HG03066 (cell line): ENCODE data around the gene SYT3.
A peak's percentile ranks its signal among the peaks of the same experiment; 100 is the strongest.

ENCODE experiments used
- ATAC-seq: cut with Tn5 transposase; IDR thresholded peaks from one replicate; pipeline ENCODE4 v1.9.1; 2021; ENCODE audit warnings: low read depth; ENCODE audit not compliant: unreplicated experiment

SYT3 gene

DNA sequence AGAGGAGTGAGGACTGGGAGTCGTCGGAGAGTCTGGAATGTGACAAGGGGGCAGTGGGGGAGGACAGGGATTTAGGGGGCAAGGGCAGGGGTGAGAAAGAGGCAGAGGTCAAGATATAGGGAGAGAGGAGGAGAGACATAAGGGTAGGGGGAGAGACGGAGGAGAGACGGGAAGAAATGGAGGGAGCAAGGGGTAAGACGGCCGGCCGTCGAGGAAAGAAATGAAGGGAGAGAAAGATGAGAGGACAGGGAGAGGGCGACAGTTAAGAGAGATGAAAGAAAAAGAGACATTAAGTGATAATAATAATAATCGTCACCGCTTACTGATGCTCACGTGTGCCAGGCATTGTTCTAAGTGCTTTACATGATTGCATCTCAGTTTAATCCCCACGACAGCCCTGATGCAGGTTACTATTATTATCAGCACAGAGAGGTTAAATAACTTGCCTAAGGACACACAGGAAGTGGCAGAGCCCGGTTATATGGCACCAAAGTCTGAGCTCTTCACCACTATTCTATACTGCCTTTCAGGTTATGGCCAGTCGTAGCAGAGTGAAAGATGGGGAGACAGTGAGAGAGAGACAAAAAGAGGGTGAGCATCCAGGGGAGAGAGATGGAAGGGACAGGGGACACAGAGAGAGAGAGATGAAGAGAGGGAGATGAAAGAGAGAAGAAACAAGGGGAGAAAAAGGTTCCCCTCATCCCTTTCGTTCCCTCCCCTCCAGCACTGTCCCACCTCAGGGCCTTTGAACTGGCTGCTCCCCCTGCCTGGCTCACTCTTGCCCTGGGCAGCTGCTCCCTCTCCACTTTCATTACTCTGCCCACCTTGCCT, 23.2 kb upstream of the SYT3 start:
- ATAC-seq: no peak

DNA sequence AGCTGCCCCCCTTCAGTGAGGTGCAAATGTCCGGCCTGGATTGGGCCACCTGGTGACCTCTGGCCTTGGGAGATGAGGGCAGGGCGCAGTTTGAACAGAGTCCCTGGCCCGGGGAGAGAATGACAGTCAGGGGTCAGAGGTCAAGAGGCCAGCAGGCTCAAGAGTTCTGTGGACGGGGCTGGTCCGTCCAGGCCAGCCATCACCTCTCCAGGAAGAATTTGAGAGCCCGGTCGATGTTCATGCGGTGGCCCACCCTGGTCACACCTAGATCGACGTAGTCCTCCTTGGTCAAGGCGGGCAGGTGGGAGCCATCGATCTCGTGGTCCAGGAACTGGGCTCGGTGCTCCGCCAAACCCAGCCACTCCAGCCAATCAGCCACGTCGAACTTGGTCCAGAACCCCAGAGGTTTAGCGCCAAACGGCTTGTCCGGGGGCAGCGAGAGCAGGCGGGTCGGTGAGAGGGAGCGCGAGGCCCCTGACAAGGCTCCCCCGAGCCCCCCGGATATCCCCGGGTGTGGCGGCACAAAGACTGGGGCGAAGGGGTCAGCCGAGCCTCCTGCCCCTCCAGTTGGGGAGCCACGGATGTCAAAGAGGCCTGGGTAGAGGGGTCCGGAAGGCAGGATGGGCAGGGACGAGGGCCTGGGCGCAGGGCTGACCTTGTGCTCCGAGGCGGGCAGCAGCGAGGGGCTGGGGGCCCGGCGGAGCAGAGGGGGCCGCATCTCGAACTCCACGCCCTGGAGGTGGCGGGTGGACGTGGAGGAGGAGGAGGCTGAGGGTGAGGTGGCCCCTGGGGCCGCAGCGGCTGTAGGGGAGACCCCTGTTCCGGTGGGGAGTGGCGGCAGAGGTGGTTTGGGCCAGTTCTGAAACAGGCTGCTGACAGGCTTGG, 22.3 kb upstream of the SYT3 start:
- ATAC-seq: no peak

- no peak for ATAC-seq
Observed at GRCh38 chr19:50661023-50661422, 21.3 kb upstream of the SYT3 start.

- no peak for ATAC-seq
Observed at GRCh38 chr19:50660088-50660366, 20.3 kb upstream of the SYT3 start.

- ATAC-seq: no peak
Observed at GRCh38 chr19:50659318-50660087, 19.8 kb upstream of the SYT3 start.

GRCh38 chr19:50658441-50659317, 19.0 kb upstream of the SYT3 start:
- ATAC-seq: no peak

- ATAC-seq: peak; percentile 54
Observed at GRCh38 chr19:50657712-50658440, 18.2 kb upstream of the SYT3 start.

GRCh38 chr19:50657222-50657669, 17.6 kb upstream of the SYT3 start:
- ATAC-seq: no peak

DNA sequence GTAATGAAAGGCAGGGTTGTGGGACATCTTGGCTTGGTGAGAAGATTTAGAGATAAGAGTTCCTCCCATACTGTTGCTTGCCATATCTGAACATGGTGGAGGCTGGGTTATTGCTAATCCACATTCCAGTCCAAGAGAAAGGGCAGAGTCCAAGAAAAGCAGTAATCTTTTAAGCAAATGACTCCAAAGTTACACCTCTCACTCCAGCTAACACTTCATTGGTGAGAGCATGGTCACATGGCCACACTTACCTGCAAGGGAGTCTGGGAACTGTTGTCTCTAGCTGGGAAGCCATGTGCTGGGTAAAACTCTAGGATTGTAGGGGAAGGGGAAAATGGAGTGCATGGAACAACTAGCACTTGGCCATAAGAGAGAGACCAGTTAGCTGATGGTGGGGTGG, 15.2 kb upstream of the SYT3 start:
- ATAC-seq: no peak

DNA sequence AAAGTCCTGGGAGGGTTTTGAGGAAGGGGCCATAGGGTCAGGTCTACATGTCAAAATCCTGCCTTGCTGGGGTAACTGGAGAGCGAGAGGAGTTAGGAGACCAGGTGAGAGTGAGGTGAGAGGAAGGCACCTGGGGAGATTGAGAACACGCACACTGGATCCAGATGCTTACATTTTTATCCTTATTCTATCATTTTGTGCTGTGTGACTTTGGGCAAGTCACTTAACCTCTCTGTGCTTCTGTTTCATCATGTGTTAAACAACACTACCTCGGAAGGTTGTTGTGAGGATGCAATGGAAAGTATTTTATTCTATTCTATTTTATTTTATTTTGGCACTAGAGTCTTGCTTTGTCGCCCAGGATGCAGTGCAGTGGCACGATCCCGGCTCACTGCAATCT, 13.0 kb upstream of the SYT3 start:
- no peak for ATAC-seq

DNA sequence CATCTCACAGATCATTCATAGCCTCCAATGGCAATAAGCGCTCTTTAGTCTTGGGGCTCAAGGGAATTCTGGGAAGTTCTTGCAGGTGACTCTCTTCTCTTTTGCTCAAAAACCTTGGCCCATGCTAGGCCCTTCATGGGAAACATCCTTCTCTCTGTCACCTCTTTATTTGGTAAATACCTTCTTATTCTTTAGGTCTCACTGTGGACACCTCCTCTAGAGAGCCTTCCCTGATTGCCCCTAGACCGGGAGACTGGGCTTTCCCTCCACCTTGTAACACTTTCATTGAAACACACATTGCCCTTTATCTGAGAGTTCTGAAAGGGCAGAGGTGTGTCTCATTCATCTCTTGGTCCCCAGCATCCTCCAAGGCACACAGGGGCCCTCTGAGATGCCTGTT, 11.5 kb upstream of the SYT3 start:
- no peak for ATAC-seq

DNA sequence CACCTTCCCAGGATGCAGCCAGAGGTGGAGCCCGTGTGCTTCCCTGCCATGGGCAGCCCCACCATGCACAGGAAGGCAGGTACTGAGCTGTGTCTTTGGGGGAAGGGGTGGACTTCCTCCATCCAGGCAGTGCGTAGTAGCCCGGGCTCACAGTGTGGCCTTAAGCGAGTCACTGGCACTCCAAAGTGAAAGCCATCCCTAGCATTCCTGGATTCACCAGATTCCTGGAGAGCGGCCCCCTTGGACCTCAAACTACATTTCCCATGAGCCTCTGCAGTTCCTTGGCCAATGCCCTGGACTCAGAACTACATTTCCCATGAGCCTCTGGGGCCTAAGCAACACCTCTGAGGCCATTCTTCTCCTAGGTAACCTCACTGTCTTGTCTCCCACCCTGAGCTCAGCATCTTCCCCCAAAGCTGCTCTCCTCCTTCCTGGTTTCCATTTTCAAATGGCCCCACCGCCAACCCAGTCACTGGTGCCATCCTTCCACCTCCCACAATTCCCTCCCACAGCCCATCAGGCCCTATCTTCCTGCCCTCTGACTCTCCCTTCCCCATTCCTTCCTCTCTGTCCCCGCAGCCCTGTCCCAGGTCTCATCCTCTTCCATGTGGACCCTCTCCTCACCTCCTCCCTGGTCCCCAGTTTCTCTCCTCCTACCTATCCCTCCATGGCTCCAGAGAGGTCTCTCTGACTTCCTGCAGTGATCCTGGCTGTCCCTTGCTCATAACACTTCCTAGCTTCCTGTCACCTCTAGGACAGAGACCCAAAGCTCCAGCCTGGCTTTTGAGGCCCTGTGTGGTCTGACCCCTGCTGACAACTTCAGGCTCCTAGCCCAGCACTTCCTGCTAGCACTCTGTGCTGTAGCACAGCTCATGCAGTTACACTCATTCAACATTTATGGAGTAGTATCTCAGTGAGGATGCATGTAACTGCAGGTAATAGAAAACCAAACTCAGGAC, 10.0 kb upstream of the SYT3 start, which contains the start of gene C19orf81:
Gene C19orf81, plus strand, starts transcription at position 13 of the 959 bp plus-strand sequence. Its CDS starts 0 bp downstream, at position 13.
- ATAC-seq: no peak

DNA sequence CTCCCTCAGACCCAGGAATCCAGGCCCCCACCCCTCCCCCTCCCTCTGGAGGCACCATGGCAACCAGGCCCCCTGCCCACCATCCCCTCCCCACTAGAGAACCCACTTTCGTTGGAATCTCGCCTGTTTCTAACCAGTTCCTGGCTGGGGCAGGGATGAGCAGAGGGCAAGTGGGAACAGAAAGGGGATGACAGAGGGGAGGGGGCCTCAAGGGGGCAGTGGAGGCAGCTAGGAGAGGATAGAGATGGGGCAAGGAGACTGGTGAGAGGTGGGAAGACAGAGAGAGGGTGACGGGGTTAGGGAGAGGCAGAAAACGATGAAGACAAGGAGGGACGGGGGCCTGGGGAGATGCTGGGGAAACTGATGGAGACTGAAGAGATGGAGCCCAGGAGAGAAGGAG, 9.0 kb upstream of the SYT3 start:
- no peak for ATAC-seq

DNA sequence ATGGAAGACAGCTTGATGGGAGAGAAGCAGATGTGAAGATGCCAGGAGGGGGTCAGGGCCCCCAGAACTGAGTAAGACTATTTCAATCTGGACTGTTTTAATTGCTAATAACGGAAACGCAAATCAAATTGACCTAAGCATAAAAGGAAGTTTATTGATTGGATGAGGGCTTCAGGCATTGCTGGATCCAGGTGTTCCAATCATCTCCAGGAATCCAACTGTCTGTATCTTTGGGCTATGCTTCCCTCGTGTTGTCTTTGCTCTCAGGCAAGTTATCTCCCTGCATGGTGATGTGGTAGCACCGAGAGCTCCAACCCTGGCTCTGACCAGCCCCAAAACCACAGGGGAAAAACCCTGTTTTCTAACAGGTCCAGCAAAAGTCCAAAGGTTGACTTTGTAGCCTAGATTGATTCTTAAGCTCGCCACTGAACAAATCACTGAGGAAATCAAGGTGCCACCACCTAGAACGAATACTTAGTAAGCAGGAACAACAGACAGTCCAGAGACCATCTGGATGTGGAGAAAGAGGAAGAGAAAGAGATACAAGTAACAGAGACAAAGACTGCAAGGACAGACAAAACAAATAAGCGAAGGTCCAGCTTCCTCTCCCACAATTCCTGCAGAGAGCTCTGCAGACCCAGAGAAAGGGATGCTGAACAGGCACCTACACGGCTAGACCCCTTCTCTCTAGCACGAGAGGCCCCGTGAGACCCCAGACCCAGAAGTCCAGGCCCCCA, 8.4 kb upstream of the SYT3 start:
- no peak for ATAC-seq

- ATAC-seq: no peak
Observed at GRCh38 chr19:50646074-50646807, 6.6 kb upstream of the SYT3 start.

DNA sequence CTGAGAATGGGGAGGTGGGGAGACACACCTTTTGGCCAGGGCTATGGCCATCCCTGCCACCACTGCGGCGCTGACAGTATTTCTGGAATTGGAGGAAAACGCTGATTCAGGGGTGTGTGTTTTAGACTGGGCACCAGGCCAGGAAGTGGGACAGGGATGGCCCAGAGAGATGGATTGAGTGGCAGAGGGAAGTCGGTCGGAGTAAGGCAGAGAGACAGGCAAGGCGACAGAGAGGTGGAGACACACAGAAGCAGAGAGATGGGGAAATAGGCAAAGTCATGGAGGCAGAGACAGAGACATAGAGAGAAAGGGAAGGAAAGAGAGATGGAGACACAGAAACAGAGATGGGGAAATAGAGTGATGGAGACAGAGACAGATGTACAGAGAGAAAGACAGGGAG, 5.4 kb upstream of the SYT3 start:
- ATAC-seq: no peak

DNA sequence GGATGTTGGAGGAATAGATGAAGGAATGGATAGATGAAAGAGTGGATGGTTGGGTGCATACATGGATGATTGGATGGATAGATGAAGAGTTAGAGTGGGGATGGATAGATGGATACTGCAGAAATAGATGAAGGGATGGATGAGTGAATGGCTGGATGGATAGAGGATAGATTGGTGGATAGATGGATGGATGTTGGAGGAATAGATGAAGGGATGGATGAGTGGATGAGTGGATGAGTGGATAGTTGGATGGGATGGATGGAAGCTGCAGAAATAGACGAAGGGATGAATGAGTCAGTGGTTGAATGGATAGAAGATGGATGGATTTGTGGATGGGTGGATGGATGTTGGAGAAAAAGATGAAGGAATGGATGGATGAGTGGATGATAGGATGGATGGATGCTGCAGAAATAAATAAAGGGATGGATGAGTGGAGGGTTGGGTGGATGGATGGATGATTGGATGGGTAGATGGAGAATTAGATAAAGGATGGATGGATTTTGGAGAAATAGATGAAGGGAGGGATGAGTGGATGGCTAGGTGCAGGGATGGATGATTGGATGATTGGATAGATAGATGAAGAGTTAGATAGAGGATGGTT, 4.7 kb upstream of the SYT3 start:
- ATAC-seq: no peak
